HG02678 (cell line): ENCODE data around the gene AP2S1.
"Not testable (repeated sequence)": the region's sequence is repeated elsewhere in the genome, so short reads cannot be mapped to it uniquely, and the experiment has no call there.

Experiments
- ATAC-seq: cut with Tn5 transposase; IDR thresholded peaks from one replicate; pipeline ENCODE4 v1.9.1; 2021; ENCODE audit warnings: mild to moderate bottlenecking, moderate library complexity; ENCODE audit not compliant: unreplicated experiment

Gene AP2S1

DNA sequence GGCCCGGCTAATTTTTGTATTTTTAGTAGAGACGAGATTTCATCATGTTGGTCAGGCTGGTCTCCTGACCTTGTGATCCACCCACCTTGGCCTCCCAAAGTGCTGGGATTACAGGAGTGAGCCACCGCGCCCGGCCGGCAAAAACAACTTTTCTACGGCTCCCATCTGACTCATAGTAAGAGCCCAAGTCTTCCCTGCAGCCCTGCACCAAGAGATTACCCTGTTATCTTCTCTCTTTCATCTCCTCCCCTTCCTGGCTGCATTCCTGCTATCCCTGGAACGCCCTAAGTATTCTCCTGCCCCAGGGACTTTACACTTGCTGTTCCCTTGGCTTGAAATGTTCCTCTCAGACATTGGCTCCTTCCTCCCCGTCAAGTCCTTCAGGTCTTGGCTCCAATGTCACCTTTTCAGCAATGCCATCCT lies 6.6 kb downstream of the AP2S1 start:
- no peak for ATAC-seq

DNA sequence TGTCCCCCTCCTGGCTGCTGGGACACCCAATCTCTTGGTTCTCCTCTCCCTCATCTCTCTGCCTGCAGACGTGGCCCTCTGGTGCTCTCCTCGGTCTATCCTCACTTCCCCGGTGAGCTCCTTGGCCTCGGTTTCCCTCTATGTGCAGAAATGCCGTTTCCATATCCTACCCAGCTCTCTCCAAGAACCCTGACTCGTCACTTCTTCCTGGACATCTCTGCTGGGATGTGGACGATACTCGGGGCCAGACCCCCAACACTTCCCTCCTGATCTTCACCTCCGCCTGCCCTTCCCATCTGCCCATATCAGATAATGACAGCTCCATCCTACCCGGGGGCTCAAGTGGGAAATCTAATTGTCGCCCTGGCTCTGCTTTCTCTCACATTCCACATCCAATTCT lies 7.9 kb downstream of the AP2S1 start:
- ATAC-seq: no peak

DNA sequence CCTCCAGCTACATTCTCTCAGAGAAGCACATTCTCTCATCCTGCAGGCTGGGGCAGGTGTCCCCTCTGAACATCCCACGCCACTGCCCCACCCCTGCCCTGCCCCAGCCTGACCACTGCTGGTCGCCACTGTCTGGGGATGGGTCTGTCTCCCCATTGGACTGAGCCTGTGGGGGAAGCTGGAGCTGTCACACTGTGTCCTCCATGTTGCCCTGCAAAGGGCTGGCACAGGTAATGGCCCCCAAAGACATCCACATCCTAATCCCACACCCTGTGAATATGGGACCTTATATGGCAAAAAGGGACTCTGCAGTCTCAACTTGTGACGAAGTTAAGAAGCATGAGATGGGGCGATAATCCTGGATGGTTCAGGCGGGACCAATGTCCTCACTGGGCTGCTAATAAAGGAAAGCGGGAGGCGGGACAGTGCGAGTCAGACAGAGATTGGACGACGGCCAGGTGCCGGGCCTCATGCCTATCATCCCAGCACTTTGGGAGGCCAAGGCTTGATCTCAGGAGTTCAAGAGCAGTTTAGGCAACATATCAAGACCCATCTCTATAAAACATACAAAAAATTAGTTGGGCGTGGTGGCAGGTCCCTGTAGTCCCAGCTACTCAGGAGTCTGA lies 9.1 kb downstream of the AP2S1 start:
- ATAC-seq: no peak

DNA sequence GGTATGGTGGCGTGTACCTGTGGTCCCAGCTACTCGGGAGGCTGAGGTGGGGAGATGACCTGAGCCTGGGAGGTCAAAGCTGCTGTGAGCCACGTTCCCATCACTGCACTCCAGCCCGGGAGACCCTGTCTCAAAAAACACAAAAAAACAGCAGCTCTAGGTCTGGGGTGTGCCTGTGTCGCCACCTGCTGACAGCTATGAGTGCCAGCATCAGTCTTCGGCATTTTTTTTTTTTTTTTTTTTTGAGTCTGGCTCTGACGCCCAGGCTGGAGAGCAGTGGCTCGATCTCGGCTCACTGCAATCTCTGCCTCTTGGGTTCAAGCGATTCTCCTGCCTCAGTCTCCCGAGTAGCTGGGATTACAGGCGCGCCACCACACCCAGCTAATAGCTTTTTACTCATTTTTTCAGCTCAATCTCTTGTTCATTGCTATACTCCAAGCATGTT lies 10.1 kb downstream of the AP2S1 start:
- ATAC-seq: no peak

DNA sequence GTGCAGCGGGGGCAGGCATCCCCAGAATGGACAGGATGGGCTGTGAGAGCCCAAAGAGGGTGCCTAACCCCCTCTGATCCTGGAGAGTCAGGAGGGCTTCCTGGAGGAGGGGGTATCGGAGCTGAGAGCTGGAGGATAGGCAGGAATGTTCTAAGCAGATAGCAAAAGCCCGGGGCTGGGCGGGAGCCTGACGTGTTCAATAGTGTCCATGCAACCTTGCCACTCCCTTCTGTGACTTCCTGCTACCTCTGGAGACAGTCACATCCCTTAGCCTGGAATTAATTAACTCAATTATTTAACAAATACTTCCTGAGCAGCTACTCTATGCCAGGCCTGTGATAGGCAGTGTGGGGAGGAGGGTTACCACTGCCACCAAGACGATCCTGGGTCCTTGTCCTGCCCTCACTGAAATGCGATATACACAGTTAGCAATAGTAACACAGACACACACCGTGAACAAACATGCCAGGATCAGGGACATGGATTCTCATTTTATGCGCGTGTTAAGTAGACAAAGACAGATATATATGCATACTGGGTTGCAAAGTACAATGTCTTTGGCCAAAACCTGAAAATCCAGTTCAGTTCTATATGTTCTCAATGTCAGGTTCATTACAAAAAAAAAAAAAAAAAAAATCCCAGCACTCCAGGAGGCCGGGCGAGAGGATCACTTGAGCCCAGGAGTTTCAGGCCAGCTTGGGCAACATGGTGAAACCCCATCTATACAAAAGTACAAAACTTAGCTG lies 10.7 kb downstream of the AP2S1 start:
- ATAC-seq: no peak

DNA sequence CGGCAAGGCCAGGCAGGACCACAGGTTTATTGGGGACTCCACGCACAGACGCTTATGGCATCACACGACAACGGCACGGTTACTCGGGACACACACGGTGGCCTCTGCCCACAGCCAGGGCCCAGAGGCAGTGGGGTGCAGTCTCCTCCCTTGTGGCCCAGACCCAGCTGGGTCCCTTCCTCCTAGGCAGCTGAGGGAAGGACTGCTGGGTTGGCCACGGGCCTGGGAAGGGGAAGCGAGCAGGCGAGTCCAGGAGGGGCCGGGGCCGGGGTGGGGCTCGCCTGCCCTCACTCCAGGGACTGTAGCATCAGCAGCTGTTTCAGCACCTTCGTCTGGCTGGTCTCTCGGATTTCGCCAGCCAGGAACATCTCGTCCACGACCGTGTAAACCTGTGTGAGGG lies 12.5 kb downstream of the AP2S1 start:
- ATAC-seq: no peak

DNA sequence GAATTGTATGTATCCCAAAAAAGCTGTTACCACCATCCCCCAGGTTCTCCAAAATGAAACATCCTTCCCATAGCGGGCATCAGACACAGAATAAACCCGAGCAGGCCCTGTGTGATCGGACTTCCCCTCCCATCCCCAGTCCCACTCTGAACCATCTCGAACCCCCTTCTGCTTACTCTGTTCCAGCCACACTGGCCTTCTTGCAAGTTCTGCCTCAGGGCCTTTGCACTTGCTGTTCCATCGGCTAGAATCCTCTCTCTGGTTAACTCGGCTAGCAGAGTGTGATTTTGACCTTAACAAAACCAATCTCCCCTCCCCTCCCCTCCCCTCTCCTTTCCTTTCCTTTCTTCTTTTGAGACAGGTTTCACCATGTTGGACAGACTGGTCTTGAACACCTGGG lies 15.7 kb downstream of the AP2S1 start:
- ATAC-seq: no peak

DNA sequence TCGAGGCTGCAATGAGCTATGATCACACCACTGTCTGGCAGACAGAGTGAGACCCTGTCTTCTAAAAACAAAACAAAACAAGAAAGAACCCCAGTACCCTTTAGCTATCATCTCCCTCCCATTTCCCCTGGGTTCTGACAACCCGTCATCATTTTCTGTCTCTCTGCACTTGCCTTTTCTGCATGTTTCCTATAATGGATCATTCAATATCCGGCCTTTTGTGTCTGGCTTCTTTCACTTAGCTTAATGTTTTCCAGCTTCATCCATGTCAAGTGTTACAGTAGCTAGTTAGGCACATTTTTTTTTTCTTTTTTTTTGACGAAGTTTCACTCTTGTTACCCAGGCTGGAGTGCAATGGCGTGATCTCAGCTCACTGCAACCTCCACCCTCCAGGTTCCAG lies 16.5 kb downstream of the AP2S1 start:
- no peak for ATAC-seq

DNA sequence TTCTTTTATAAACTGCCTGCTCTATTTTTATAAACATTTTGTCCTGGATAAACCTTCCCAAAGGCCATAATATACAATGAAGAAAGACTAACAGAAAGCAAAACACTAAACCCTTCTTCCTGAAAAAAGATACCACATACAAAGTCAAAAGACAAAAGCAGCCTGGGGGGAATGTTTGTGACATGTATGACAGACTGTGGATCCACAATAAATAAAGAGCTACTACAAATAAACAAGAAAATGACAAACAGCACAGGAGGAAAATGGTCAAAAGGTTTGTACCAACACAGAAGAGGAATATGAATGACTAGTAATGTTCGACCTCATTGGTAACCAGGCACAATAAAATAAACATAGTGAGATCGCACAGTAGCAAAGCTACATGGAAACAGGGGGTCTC lies 19.8 kb downstream of the AP2S1 start:
- ATAC-seq: no peak

DNA sequence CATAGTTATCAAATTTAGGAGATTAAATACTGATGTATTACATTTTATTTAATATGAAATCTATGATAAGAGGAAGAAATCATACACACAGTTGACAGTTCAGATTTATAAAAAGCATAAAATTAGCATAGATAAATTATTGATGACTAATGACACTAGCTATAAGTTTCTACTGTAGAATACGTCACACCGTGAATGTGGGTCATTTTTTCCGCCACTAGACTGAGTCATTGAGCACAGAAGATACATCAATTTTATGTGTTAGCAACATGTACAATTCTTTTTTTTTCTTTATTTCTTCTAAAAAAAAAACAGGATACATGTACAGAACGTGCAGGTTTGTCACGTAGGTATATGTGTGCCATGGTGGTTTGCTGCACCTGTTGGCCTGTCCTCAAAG lies 22.2 kb downstream of the AP2S1 start:
- no peak for ATAC-seq

DNA sequence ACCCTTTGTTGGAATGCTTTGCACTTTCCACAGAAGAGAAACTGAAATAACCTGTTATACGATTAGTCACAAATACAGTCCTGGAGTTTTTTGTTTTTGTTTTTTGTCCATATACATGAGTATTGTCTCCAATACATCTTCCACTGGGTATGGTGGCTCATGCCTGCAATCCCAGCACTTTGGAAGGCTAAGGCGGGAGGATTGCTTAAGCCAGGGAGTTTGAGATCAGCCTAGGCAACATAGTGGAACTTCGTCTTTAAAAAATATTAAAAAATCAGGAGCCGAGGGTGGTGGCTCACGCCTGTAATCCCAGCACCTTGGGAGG lies 25.0 kb downstream of the AP2S1 start:
- no peak for ATAC-seq

DNA sequence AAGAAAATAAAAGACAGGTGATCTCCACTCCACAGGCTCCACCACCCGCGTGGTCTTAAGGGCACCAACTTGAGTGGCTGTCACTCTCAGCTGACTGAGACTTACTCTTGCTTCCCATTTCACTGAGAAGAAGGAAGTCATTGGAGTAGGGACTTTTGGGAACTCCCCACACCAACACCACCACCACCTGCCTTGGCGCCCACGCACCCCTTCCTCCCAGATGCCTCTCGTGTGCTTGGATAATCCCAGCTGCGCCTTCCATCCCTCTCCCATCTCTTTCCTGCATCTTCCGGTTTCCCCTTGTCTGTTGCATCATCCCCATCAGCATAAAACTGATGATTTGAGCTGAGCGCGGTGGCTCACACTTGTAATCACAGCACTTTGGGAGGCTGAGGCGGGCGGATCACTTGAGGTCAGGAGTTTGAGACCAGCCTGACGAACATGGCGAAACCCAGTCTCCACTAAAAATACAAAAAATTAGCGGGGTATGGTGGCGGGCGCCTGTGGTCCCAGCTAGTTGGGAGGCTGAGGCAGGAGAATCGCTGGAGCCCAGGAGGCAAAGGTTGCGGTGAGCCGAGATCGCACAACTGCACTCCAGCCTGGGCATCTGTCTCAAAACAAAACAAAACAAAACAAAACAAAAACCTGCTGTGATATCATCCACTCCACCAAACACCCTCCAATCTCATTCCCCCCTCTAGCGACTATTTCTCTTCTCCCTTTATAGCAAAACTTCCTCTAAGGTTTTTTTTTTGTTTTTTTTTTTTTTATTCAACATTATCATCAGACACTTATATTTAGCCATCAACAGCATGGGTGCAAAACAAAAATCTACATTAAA lies 25.5 kb downstream of the AP2S1 start:
- no peak for ATAC-seq

DNA sequence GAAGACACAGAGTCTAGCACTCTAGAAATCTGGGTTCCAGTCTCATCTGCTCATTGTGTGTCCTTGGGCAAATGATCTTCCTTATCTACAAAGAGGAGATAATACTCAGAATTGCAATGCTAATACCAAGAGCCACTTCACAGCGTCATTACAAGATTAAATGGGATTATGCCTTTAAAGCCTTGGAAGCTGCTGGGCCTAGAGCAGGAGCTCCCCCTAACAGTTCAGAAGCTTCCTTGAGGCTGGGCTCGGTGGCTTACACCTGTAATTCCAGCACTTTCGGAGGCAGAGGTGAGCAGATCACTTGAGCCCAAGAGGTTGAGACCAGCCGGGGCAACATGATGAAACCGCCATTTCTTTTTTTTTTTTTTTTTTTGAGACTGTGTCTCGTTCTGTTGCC lies 27.6 kb downstream of the AP2S1 start:
- ATAC-seq: no peak

DNA sequence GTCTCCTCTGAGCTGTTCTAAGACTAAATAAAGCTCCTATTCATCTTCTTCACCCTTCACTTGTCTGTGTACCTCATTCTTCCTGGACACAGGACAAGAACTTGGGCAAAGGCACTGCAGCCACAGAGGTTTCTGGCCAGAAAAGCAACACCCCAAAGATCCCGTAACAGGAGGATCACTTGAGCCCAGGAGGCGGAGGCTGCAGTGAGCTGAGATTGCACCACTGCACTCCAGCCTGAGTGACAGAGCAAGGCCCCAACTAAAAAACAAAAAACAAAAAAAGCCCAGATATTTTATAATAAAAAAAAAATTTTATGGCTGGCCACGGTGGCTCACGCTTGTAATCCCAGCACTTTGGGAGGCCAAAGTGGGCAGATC lies 28.2 kb downstream of the AP2S1 start:
- not testable (repeated sequence) for ATAC-seq

DNA sequence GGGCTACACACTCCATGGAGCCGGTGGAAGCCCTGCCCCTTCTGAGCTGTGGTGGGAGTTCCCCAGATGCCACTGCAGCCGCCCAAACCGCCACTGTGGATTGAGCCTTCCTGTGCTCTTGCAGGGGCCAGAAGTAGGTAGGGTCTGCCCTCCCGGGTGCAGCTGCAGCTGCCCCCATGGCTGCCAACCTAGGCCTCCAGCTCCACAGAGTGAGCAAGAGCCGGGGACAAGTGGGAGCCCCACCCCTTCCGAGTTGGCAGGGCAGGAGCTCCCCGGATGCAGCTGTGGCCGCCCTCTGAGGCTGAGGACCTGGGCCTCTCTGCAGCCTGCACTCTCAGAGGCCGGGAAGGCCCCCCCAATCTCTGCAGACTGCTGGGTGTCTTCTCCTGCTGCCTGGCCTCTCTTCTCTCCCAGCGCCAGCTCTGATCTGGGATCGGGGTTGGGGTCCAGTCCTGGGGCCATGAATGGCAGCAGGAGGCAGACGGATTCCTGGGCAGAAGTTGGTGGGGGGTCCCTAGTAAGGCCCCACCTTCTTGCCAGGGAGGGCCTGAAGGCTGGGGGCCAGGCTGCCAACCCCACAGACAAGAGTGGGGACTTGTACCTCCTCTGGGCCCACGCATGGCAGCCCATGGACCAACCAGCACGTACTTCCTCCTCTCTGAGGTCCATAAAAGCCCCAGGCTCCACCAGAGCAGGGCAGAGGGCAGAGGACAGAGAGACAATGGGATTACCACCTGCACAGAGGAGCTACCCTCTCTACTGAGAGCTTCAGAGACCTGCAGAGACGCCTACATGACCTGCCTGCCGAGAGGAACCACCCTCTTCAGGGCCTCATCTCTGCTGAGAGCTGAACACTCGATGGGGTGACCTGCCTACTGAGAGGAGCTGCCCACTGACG lies 28.9 kb downstream of the AP2S1 start:
- peak; percentile 68 for ATAC-seq

DNA sequence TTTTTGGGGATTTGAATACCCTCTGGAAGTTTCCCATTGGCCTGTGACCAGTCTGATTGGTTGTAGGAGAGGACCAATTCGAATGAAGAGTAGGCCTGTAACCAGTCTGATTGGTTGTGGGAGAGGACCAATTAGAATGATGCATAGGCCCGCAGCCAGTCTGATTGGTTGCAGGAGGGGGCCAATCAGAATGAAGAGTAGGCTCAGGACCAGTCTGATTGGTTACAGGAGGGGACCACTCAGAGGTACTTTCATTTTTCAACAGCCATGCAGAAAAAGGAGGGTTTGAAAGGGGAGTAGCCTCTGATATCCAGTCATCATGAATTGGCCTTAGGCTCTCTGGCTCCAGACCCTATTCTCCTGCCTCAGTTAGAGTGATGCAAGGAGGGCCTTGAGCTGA lies 31.8 kb downstream of the AP2S1 start:
- ATAC-seq: no peak

DNA sequence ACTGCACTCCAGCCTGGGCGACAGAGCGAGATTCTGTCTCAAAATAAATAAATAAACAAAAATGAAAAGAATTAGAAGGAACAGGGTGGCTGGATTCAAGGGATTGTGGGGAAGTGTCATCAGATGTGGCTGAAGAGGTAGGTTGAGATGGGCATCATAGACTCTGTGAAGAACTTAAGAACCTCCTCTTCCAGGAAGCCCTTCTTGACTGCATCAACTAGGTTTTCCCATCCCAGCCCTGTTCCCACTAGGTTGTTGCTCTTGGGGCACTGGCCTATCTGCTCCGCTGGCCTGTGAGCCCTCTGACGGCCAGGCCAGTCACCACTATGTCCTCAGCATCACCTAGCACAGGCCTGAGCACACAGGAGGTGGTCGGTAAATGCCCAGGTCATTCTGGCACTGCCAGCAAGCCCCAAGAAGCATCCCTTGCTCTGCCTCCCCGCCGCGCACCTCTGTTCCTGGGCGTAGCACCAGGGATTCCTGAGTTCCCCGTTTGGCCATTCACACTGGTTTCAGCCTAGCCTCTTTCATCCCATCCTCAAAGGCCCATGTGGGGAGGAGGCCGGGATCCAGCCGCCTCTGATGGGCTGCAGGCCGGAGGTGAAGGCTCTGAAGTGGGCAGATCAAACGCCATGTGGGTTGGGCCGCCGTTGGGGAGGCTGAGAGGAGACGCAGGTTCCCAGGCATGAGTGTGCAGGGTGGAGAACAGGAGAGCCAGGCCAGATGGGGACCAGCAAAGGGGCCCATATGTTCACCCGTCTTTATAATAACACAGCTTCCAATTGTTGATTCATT lies 34.6 kb downstream of the AP2S1 start:
- no peak for ATAC-seq

DNA sequence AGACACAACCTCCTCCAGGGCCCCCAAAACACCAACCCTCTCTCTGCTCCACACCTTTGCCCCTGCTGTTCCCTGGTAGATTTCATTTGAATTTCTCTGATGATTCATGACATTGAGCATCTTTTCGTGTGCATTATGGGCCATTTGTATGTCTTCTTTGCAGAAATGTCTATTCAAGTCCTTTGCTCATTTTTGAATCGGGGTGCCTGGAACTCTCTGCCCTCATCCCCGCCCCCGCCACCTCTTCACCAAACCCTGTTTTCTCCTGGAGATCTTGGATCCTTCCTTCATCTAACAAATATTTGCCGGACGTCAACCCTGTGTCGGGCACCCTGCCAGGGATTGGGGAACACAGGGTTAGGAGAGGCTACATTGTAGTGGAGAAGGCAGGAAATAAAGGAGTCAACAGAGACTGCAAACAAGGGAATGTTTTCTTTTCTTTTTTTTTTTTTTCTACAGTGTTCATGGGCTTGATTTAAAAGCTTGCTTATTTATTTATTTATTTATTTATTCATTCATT lies 36.7 kb downstream of the AP2S1 start:
- no peak for ATAC-seq

DNA sequence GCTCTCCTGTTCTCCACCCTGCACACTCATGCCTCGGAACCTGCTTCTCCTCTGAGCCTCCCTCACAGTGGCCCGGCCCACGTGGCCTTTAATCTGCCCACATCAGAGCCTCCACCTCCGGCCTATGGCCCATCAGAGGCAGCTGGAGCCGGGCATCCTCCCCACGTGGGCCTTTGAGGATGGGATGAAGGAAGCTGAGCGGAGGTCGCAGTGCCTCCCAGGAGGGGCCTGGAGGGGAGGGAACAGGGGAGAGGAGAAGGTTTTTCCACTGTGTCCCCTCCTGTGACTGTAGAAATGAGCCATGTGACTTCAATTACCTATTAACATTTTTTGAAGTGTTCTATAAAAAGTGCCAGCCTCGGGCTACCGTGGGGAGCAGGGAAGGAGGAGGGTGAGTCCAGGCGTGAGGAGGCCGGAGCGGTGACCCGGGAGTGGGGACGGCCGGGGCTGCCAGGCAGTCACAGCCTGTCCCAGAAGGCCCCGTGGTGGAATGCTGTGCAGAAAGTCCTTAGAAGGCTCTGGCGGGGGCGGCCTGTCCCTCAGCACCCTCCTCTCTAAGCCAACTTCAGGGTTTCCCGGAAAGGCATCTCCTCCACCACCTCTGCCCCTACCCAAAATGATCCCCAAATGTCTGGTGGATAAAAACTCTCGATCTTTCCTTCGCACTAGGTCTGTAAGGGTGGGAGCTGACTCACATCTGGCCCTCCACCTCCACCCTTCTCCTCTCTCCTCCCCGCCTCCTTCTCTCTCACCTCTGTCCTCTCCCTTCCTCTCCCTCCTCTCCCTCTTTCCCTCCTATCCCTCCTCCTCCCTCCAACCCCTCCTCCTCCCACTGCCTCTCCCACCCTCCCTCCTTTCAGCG lies 37.4 kb downstream of the AP2S1 start:
- ATAC-seq: no peak
